ENCODE measurements around the gene AMOTL1. TPM values are rescaled to one million over a fixed set of nuclear protein-coding genes. Genes with fewer than 3 reads are reported as not detected.
A peak's percentile ranks its signal among the peaks of the same experiment; 100 is the strongest.

Gene AMOTL1
- polyA plus RNA-seq, 3 donors, result 44.4 to 47.7 (median 45.5) TPM

DNA sequence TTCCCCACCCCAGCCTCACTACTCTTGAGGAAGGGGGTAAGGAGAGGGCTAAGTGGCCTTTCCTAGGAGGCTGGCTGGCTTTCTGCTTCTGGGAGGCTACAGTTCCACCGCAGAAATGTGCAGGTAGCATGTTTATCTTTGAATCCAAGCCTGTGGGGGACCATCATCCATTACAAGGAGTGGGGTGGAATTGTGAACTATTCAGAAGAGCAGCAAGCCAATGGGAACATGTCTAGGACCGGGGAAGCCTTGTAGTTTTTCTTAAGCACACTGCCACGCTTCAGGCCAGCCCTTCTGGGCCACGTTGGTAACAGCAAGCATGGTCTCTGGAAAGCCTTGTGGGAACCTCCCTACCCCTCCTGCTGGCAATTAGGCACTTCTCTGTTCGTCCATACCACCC is 100.3 kb downstream of the AMOTL1 start:
- no peak for DNase-seq (ENCODE audit: low read depth in 3 of 3, low spot score in 2 of 3)

DNA sequence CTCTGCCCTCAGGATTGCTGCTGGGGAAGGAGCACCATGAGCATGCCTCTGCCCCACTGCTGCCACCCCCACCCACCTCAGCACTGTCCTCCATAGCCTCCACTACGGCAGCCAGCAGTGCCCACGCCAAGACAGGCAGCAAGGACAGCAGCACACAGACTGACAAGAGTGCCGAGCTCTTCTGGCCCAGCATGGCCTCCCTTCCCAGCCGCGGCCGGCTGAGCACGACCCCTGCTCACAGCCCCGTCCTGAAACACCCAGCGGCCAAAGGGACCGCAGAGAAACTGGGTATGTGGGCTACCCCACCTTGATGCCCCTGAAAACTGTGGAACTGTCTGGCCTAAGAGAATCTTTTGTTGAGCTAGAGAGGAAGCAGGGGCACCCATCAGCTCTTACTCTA is 101.0 kb downstream of the AMOTL1 start:
- DNase-seq (ENCODE audit: low read depth in 3 of 3, low spot score in 2 of 3), result no peak

DNA sequence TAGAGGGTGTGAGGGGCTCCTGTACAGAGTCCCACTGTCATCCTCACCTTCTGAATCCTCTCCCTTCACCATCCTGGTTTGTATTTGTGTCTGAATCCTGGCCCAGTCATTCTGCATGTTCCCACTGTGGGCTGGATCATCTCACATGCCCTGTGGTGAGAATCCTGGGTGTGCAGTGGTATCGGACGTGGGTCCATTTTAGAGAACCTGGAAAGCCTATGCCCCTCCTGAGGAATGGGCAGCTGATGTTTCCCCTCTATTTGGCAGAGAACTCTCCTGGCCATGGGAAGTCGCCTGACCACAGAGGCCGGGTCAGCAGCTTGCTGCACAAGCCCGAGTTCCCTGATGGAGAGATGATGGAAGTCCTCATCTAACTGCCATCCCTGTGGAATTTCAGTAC is 102.3 kb downstream of the AMOTL1 start:
- no peak for DNase-seq (ENCODE audit: low read depth in 3 of 3, low spot score in 2 of 3)

DNA sequence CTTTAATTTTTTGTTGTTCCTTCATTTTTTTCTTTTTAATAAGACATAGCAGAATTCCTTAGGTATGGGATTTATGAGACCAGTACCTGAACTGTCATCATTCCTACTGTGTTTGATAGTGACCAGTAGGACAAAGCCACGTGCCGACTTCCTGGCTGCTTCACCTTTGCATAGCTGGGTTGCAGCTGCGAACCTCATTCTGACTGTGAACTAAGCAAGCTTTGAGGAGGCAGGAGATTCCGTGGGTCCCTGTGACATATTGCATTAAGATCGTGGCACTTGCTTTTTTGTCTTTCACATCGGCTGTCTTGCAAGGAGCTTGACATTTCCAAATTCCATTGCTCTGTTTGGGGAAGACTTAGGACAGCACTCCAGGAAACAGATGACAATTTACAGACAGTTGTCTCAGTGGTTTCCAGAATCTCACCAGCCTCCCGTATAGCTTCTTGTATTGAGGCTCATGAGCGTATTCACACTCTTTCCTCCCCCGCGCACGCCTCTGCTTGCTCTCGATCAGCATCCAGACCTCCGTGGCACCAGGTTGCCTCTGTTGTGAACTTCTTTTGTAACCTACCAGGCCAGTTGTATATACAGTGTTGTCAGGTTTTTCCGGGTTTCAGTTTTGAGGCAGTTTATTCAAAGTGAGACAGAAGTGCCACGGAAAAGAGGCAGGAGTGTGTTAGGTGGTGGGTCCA is 103.5 kb downstream of the AMOTL1 start:
- no peak for DNase-seq (ENCODE audit: low read depth in 3 of 3, low spot score in 2 of 3)

DNA sequence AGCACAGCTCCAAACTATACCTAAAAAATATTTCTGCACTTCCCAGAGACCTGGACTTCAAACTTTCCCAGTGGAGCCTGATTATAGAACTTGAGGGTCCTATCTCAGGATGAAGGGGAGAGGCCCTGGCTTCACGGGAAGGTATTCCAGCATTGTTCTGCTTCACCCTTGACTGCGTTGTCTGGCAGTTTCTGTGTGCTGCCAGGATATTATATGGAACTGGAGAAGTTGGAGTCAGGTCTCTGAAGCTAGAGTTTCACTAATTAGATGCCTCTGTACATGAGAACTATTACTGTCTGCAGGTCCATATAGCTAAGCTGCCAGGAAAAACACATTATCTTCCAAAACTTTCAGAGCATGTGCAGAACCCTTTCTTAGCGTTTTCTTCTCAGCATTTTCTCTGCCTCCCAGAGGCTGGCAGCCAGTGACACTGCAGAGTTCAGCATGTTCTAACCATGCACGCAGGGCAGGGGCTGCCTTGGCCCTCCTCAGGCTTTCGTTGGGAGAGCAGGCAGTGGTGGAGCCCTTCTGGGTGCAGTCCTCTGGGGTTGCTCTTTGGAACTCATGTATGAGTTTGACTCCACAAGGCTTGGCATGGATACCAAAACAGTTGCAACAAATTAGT is 105.9 kb downstream of the AMOTL1 start:
- peak in 1 of 3 donors; percentile 16 for DNase-seq (ENCODE audit: low read depth in 3 of 3, low spot score in 2 of 3)

DNA sequence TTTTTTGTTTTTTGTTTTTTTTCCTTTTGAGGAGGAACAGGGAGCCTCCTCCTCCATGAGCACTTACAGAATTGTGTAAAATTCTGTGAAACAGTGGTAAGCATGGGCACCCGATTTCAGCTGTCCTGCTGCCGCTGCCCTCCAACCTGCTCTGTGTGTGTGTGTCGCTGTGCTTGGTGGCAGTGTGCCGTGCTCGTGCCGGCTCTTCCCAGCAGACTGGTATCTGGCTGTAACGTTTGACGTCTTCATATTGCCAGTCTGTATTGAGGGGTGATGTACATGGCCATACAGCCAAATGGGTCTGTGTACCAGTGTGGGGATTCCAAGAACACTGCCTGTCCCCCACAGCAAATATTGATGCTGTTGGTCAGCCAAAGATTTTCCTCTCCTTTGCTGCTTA is 108.1 kb downstream of the AMOTL1 start:
- no peak for DNase-seq (ENCODE audit: low read depth in 3 of 3, low spot score in 2 of 3)

DNA sequence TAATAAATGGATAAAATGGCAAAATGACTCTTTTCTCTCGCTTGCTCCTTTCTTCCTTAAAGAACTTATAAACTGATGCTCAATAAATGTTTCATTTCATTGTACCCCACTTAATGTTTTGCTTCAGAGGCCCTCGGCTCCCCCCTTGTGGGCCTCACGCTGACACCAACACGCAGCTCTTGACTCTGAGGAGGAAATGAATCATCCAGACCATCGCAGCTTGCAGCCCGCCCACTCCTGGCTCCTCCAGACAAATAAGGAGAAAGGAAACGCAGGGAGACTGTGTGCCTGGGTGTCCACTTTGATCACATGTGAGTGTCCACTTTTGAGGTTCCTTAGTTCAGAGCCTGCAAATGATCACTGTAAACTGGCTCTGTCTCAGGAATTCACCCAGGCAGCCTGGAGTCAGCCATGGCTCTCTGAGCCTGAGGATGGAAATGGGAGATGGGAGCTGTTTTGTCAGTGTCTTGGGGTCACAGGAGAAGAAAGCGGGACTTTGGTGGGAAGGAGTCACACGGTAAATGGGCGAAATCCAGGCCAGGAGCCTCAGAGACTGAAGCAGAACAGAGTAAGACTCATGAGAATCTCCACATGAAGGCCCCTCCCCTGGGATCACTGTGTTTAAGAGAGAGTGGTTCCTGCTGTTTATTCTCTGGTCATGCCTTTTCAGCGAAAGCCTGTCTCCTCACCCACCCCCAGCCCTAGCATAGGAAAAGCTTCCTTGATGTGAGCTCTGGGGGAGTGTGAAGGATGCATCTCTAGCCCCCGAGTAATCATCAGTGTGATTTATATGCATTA is 108.7 kb downstream of the AMOTL1 start:
- DNase-seq (ENCODE audit: low read depth in 3 of 3, low spot score in 2 of 3), result peak in 2 of 3 donors; percentile 58 to 61

DNA sequence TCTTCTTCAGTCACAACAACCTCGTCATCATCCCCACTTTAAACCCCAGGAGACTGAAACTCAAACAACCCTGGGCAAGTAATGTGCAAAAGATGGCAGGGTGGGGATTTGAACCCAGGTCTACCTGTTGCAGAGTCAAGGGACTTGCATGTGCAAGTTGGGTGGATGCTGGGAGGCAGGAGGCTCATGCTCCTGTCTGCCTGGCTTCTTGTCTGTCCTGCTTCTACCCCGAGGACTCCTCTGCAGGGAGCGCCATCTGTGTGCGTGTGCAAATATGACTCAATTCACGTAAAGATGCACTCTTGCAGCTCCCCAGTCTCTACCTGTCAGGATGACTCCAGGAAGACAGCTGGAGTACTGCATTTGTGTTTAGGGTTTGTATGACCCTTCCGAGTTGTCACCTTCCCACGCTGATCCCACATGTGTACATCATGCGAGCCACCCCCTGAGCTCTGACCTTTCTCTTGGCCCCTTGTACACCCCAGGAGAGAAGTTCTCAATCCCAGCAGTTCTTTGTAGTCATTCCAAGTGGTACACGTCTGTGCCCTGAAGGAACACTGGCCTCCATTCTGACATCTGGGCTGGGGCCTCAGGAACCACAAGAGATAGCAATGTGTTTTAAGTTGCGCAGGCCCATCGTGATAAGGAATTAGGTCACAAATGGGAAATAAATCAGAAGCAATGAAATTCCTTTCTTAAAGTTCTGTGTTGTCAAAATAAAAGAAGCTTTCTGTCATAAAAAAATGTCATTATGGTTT is 109.5 kb downstream of the AMOTL1 start:
- no peak for DNase-seq (ENCODE audit: low read depth in 3 of 3, low spot score in 2 of 3)

DNA sequence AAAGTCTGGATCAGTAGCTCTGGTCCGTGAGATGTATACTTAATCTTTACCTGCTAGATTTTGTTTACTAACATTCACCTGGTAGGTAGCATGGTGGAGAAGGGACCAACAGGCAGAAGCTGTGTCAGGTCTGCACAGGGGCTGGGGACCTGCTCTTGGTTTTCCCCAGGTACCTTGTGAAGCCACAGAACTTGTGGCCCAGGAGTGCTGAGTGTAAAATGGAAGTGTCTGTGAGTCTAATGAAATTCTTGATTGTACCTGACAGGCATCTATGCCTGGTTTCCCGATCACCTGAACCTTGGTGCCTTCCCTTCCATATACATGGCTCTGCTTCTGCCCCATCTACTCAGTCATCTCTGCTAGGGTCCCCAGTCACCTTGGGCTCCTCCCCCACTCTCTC is 110.8 kb downstream of the AMOTL1 start:
- no peak for DNase-seq (ENCODE audit: low read depth in 3 of 3, low spot score in 2 of 3)

DNA sequence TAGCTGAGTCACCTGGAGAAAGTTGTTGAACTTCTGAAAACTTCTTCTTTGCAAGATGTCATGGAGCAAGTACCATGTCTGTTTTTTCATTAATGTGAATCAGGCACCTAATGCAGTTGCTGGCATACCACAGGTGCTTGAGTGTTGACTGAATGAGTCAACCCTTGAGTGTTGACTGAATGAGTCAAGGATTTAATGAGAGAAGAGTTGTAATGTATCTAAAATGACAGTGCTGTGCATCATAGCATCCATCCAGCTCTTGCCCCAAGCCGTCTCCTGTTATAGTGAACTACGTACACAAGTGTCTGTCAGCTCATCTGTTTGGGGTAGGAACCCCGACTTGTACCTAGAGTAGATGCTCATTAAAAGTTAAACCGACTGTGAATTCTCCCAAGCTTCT is 112.1 kb downstream of the AMOTL1 start:
- DNase-seq (ENCODE audit: low read depth in 3 of 3, low spot score in 2 of 3), result no peak

DNA sequence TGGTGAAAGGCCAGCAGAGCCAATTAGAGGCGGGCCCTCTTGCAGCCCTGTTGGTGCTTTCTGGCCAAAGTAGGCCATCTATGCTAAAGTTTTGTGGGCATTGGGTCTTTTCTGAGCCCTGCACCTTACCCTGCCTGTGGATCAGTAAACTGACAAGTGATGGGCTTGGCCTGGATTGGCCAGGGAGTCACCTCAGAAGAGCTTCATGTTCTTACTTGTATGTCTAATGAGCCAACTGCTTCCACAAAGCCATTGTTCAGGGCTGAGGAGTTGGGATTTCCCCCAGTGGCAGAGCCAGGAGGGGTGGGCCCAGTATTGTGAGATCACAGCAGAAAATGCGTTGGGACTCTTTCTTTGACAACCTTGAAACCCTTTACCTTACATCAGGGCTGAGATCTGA is 114.8 kb downstream of the AMOTL1 start:
- no peak for DNase-seq (ENCODE audit: low read depth in 3 of 3, low spot score in 2 of 3)

DNA sequence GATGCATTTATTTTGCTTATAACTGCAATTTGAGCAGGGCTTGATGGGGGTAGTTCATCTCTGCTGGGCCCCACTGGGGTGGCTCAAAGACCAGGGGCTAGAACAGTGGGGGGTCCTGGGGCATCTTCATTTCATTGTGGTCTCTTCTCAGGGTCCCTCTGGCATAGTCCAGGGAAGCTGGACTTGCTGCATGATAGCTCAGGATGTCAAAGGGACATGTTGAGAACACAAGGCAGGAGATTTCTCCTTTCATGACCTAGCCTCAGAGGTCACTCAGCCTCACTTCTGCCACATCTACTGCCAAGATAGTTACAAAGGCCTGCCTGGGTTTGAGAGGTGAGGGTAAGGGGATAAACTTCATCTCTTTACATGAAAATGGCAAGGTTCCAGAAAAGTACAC is 115.7 kb downstream of the AMOTL1 start:
- DNase-seq (ENCODE audit: low read depth in 3 of 3, low spot score in 2 of 3), result no peak

DNA sequence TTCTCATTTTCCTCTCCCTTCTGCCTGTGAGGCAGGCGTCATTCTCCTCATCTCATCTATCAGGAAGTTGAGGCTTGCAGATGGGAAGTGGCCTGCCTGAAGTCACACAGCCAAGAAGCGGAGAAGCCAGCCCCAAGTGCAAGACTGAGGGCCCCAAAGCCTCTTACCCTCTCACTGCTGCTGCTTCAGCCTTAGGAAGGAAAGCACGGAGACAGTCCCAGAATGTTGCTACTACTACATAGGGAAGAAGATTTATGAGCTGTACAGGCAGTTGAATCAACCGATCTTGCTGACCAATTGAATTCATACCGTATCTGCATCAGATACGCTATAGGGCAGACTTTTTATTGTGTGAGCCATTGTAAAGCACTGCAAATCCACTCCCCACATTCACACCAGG is 116.2 kb downstream of the AMOTL1 start:
- DNase-seq (ENCODE audit: low read depth in 3 of 3, low spot score in 2 of 3), result no peak

DNA sequence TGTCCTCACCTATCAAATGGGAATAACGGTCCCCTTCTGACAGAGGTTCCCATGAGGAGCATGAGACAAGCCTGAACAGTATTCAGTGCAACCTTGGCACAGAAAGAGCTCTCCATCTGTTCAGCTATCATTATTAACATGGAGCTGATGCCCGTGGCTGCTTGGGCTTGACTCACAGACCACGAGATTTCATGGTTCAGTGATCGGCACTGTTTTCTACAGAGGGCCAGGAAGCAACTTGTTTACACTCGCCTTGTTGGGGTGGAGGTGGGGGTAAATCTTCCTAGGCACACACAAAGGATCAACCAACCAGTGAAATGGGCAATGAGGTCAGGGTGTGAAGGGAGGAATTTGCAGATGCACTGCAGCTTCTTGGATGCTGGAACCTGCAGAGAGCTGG is 117.0 kb downstream of the AMOTL1 start:
- no peak for DNase-seq (ENCODE audit: low read depth in 3 of 3, low spot score in 2 of 3)

DNA sequence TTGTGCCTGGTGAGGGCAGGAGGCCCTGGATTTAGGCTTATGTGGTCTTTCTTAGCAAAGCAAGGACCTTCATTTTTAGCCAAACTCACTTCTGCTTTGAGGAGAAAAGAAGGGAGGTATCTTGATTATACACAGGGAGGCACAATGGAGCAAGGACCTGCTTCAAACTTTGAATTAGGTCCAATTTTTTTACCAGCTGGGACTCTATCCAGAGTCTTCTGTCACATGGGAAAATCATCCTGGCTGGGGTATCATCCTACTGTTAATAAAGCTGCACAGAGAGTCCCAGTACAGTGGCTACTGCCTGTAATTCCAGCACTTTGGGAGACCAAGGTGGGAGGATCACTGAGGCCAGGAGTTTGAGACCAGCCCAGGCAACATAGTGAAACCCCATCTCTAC is 117.4 kb downstream of the AMOTL1 start:
- DNase-seq (ENCODE audit: low read depth in 3 of 3, low spot score in 2 of 3), result no peak

DNA sequence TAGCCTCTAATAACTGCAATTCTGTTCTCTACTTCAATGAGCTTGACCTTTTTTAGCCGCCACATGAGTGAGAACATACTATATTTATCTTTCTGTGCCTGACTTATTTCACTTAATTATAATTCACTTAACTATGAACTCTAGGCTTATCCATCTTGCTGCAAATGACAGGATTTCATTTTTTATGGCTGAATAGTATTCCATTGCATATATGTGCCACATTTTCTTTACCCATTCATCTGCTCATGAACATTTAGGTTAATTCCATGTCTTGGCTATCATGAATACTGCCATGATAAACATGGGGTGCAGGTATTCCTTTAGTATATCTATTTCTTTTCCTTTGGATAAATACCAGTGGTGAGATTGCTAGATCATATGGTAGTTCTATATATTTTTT is 120.0 kb downstream of the AMOTL1 start:
- DNase-seq (ENCODE audit: low read depth in 3 of 3, low spot score in 2 of 3), result no peak

DNA sequence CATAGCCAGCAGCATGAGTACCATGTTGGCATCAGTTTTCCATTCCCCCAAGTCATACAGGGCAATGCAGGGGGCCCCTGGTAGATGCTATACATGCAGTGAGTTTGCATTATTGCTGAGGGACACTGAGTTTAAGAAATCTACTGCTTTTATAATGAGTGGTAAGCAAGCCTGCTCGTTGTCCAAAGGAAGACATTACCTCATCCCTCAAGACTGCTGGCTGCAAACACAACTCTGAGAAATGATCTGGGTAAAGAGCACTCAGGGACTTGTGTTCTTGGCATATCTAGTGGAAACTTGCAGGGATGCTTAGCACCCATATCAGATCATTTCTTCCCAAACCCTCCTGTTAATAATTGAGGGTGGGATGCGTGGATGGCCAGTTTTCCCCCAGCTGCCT is 127.3 kb downstream of the AMOTL1 start:
- no peak for DNase-seq (ENCODE audit: low read depth in 3 of 3, low spot score in 2 of 3)

DNA sequence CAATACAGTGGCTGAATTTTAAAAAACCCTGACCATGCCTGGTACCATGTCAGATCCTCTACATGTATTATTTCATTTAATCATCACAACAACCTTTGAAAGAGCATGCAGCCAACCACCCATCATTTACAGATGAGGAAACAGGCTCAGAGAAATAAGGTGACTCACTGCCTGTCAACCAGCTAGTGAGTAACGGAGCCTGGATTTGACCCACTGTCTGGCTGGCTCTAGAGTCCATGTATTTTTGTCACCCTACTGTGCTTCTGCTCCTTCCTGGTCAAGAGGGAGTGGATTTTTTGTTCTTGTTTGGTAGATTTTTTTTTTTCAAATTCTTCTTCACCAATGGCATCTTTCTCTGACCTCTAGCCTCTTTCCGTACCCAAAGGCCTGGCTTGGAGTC is 127.8 kb downstream of the AMOTL1 start:
- no peak for DNase-seq (ENCODE audit: low read depth in 3 of 3, low spot score in 2 of 3)

DNA sequence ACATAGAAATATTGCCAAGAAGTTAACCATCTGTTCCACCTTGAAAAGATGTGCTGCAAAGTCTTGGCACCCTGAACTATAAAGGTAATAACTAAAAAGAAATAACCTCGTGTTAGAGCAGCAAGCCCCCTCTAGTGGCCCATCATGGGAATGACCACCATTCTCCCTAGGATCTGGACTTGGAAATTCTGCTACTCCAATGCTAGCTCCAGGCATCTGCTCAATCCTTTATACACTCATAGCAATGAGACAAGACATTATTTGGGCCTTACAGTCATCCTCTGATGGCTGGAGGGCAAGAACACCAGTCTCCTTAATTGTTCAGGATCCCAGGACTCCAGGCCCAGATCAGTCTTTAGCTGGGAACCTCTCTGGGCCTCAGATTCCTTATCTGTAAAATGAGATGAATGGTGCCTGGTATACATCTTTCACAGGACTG is 129.2 kb downstream of the AMOTL1 start:
- peak in 2 of 3 donors; percentile 15 to 24 for DNase-seq (ENCODE audit: low read depth in 3 of 3, low spot score in 2 of 3)

DNA sequence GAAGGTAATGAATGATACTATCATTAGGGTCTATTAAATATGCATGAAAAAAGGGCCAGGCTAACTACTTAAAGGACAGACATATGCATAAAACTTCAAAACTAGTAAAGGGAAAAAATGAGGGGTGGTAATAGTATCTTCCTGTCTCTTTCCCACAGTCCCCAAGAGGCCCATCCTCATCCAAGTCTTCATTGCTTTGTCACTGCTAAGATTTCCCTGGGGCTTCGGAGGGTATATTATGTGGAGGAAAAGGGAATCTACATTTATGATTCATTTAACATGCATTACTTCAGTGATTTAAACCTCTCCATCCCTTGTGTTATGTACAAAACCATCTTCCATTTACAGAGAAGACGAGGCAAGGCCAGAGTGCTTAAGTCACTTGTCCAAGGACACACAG is 139.1 kb downstream of the AMOTL1 start:
- no peak for DNase-seq (ENCODE audit: low read depth in 3 of 3, low spot score in 2 of 3)

DNA sequence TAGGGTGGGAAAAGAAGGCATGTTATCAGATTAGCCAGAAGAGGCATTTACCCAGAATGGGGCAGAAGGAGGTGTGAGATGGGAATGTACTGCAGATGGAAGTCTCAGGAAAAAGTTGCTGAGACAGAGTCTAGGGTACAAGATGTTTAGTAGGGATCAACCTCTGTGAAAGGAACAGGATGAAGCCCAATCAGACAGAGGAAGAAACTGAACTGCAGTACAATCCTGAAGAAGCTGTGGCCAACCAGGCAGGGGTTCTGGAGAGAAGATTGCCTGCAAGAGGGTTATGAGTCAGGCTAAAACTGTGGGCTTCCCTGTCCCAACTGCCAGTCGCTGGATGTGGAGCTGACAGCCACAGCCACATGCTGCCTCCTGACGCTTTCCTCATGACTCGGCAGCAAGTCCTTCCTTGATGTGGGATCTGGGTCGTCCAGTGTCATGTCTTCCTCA is 141.2 kb downstream of the AMOTL1 start:
- DNase-seq (ENCODE audit: low read depth in 3 of 3, low spot score in 2 of 3), result no peak
